Erythroblast (primary cell): ENCODE results near the gene SH3TC2.

Experiments
- GATA1 ChIP-seq: IDR thresholded peaks from 2 replicates; pipeline ENCODE4 v1.6.1; 2011; ENCODE audit warnings: low read depth, mild to moderate bottlenecking, control low read depth, low read length, moderate library complexity
- POLR2A ChIP-seq: IDR thresholded peaks from 2 replicates; pipeline ENCODE4 v1.6.1; 2011; ENCODE audit warnings: mild to moderate bottlenecking, low read length

- no peak for TF ChIP-seq POLR2A
- no peak for TF ChIP-seq GATA1
These were observed 20.0 kb downstream of the SH3TC2 start for GRCh38 chr5:149042865-149043264.
